ENCODE measurements around the gene ZNF526.

DNA sequence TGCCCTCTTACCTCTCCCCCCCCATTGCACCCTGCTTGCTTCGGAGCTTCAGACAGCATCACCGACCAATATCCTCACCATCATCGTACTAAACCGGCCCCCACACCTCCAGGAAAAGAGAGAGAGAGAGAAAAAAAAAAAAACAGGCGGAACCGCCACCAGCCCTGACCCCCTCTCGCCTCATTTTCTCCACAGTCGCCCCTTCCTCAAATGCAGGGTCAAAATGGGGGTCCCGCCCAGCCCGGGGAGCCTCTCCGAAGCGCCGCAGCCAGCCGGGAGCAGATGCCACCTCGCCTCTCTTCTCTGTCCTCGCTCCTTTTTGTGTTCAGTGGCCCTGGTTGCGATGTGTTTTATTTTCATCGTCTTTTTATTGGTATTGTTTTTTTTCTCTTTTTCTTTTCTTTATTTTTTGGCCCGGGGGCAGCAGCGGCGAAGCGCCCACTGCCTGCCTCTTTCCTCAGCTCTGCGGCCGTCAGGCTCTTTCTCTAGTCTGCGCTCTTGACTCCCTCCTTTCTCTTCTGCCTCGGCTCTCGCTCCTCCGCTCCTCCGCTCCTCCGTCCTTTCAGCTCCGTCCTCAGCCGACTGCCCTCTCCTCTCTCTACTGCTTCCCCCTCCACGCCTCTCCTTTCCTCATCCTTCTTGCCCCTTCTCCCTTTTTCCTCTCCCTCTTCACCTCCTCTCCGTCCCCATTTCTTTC is 44.0 kb upstream of the ZNF526 start:
- TF ChIP-seq, protein P1, sequence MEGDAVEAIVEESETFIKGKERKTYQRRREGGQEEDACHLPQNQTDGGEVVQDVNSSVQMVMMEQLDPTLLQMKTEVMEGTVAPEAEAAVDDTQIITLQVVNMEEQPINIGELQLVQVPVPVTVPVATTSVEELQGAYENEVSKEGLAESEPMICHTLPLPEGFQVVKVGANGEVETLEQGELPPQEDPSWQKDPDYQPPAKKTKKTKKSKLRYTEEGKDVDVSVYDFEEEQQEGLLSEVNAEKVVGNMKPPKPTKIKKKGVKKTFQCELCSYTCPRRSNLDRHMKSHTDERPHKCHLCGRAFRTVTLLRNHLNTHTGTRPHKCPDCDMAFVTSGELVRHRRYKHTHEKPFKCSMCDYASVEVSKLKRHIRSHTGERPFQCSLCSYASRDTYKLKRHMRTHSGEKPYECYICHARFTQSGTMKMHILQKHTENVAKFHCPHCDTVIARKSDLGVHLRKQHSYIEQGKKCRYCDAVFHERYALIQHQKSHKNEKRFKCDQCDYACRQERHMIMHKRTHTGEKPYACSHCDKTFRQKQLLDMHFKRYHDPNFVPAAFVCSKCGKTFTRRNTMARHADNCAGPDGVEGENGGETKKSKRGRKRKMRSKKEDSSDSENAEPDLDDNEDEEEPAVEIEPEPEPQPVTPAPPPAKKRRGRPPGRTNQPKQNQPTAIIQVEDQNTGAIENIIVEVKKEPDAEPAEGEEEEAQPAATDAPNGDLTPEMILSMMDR (conservative IDR thresholded peaks at IDR 0.05; ENCODE audit: low read length): no peak
- no peak for TF ChIP-seq EZH2phosphoT487 (IDR thresholded peaks at IDR 0.05; ENCODE audit: borderline replicate concordance)

Data from Loucy (cell line).